OCI-LY1 (cell line): ENCODE data around the gene PLXNA2.

Experiments used
- H2AFZ ChIP-seq: fragments of 200-600 bp; sonication (generic), shearing (Covaris generic); 2 replicates; pipeline ENCODE4 v1.6.0; 2014; ENCODE audit warnings: antibody characterized with exemption, mild to moderate bottlenecking, low read length
- H3F3A ChIP-seq: fragments of 200-600 bp; sonication (generic), shearing (Covaris generic); 2 replicates; pipeline ENCODE4 v1.6.0; 2014; ENCODE audit warnings: mild to moderate bottlenecking, antibody characterized with exemption, low read length, moderate library complexity; ENCODE audit not compliant: insufficient read depth
- H3K27ac ChIP-seq: fragments of 200-600 bp; sonication (generic); 2 replicates; pipeline ENCODE4 v1.5.1; 2014; ENCODE audit warnings: low read length, mixed run types, mild to moderate bottlenecking, low read depth; ENCODE audit not compliant: poor library complexity, severe bottlenecking
- H3K27me3 ChIP-seq: fragments of 200-600 bp; sonication (generic); 2 replicates; pipeline ENCODE4 v1.6.0; 2014; ENCODE audit warnings: antibody characterized with exemption, mild to moderate bottlenecking, low read length, moderate library complexity; ENCODE audit not compliant: insufficient read depth
- H3K36me3 ChIP-seq: fragments of 200-600 bp; sonication (generic); 2 replicates; pipeline ENCODE4 v1.6.1; 2014; ENCODE audit warnings: mild to moderate bottlenecking, antibody characterized with exemption, low read length, moderate library complexity, mixed read lengths; ENCODE audit not compliant: insufficient read depth
- H3K4me1 ChIP-seq: fragments of 200-600 bp; sonication (generic); 2 replicates; pipeline ENCODE4 v1.5.1; 2014; ENCODE audit warnings: mild to moderate bottlenecking, low read length, moderate library complexity; ENCODE audit not compliant: insufficient read depth, severe bottlenecking
- H3K4me2 ChIP-seq: fragments of 200-600 bp; sonication (generic), shearing (Covaris generic); 2 replicates; pipeline ENCODE4 v1.6.1; 2014; ENCODE audit warnings: low read length
- H3K4me3 ChIP-seq: fragments of 200-600 bp; sonication (generic); 2 replicates; pipeline ENCODE4 v1.5.1; 2014; ENCODE audit warnings: low read length, low read depth, mild to moderate bottlenecking, mixed read lengths; ENCODE audit not compliant: poor library complexity, severe bottlenecking
- H3K79me2 ChIP-seq: fragments of 200-600 bp; shearing (Covaris generic); 2 replicates; pipeline ENCODE4 v1.6.1; 2016; ENCODE audit warnings: mixed run types, low read length, mixed read lengths; ENCODE audit not compliant: insufficient read depth
- H3K9ac ChIP-seq: fragments of 200-600 bp; sonication (generic), shearing (Covaris generic); 2 replicates; pipeline ENCODE4 v1.6.1; 2014; ENCODE audit warnings: mild to moderate bottlenecking, low read length, mixed read lengths
- H3K9me2 ChIP-seq: fragments of 200-600 bp; sonication (generic), shearing (Covaris generic); 2 replicates; pipeline ENCODE4 v1.6.1; 2014; ENCODE audit warnings: low read depth, mild to moderate bottlenecking, low read length, mixed read lengths
- H3K9me3 ChIP-seq: fragments of 200-600 bp; shearing (Covaris generic); 2 replicates; pipeline ENCODE4 v1.6.1; 2014; ENCODE audit warnings: low read length, mixed read lengths
- H4K20me1 ChIP-seq: fragments of 200-600 bp; sonication (generic), shearing (Covaris generic); 2 replicates; pipeline ENCODE4 v1.6.0; 2016; ENCODE audit warnings: mild to moderate bottlenecking, low read length; ENCODE audit not compliant: insufficient read depth
- CTCF ChIP-seq: fragments of 200-600 bp; sonication (generic), shearing (Covaris generic); IDR thresholded peaks from 2 replicates; pipeline ENCODE4 v1.5.1; 2017; ENCODE audit warnings: mild to moderate bottlenecking, antibody characterized with exemption, low read length, moderate library complexity, mixed read lengths
- EZH2 ChIP-seq: fragments of 200-600 bp; sonication (generic), shearing (Covaris generic); IDR thresholded peaks from 2 replicates; pipeline ENCODE4 v1.8.0; 2017; ENCODE audit warnings: borderline replicate concordance, mixed run types, mild to moderate bottlenecking, antibody characterized with exemption, low read length, moderate library complexity, mixed read lengths

Gene PLXNA2

GRCh38 chr1:208280681-208281450 is 36.7 kb upstream of the PLXNA2 start:
- no peaks in the 10 kb centered on the region for H3K79me2 ChIP-seq
- no peak overlapping the region for H3K9ac ChIP-seq
- H4K20me1 ChIP-seq, result no peaks in the 10 kb centered on the region
- H3K36me3 ChIP-seq, result no peaks in the 10 kb centered on the region
- no peak overlapping the region for H3K4me2 ChIP-seq
- no peaks in the 10 kb centered on the region for H3K9me2 ChIP-seq
- H3F3A ChIP-seq, result no peaks in the 10 kb centered on the region
- H3K4me3 ChIP-seq, result no peak overlapping the region
- H3K27ac ChIP-seq, result no peak overlapping the region
- no peak for TF ChIP-seq EZH2
- no peak overlapping the region for H2AFZ ChIP-seq
- no peaks in the 10 kb centered on the region for H3K27me3 ChIP-seq
- no peaks in the 10 kb centered on the region for H3K9me3 ChIP-seq
- no peaks in the 10 kb centered on the region for H3K4me1 ChIP-seq

GRCh38 chr1:208279826-208280588 is 35.8 kb upstream of the PLXNA2 start:
- no peaks in the 10 kb centered on the region for H3F3A ChIP-seq
- no peak overlapping the region for H3K4me3 ChIP-seq
- H3K9me2 ChIP-seq, result no peaks in the 10 kb centered on the region
- H3K27me3 ChIP-seq, result no peaks in the 10 kb centered on the region
- H3K36me3 ChIP-seq, result no peaks in the 10 kb centered on the region
- no peaks in the 10 kb centered on the region for H3K4me1 ChIP-seq
- no peaks in the 10 kb centered on the region for H3K9me3 ChIP-seq
- no peak overlapping the region for H2AFZ ChIP-seq
- H3K79me2 ChIP-seq, result no peaks in the 10 kb centered on the region
- H3K27ac ChIP-seq, result no peak overlapping the region
- H3K4me2 ChIP-seq, result no peak overlapping the region
- H4K20me1 ChIP-seq, result no peaks in the 10 kb centered on the region
- no peak for TF ChIP-seq EZH2
- no peak for TF ChIP-seq CTCF
- no peak overlapping the region for H3K9ac ChIP-seq

- H3K27ac ChIP-seq, result no peak overlapping the region
Observed at GRCh38 chr1:208278638-208279037, 34.5 kb upstream of the PLXNA2 start.

More at GRCh38 chr1:208278638-208279037, 34.5 kb upstream of the PLXNA2 start:
- Histone ChIP-seq H3K4me3 (no peak overlapping the region), H3K79me2 (no peaks in the 10 kb centered on the region), H3K4me2 (no peak overlapping the region), H3K9me3 (no peaks in the 10 kb centered on the region), H3K9ac (no peak overlapping the region), H2AFZ (no peak overlapping the region), H3K27me3 (no peaks in the 10 kb centered on the region), H3F3A (no peaks in the 10 kb centered on the region), H4K20me1 (no peaks in the 10 kb centered on the region), H3K4me1 (no peaks in the 10 kb centered on the region), H3K36me3 (no peaks in the 10 kb centered on the region), H3K9me2 (no peaks in the 10 kb centered on the region)
- TF ChIP-seq CTCF (no peak), EZH2 (no peak)
